ENCODE results near the gene SPIRE2. TPM values are rescaled to one million over a fixed set of nuclear protein-coding genes. Genes with fewer than 3 reads are reported as not detected.

Gene SPIRE2, protein sequence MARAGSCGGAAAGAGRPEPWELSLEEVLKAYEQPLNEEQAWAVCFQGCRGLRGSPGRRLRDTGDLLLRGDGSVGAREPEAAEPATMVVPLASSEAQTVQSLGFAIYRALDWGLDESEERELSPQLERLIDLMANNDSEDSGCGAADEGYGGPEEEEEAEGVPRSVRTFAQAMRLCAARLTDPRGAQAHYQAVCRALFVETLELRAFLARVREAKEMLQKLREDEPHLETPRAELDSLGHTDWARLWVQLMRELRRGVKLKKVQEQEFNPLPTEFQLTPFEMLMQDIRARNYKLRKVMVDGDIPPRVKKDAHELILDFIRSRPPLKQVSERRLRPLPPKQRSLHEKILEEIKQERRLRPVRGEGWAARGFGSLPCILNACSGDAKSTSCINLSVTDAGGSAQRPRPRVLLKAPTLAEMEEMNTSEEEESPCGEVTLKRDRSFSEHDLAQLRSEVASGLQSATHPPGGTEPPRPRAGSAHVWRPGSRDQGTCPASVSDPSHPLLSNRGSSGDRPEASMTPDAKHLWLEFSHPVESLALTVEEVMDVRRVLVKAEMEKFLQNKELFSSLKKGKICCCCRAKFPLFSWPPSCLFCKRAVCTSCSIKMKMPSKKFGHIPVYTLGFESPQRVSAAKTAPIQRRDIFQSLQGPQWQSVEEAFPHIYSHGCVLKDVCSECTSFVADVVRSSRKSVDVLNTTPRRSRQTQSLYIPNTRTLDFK
- total RNA-seq = 0.78 and 1.3 TPM in 2 replicates

DNA sequence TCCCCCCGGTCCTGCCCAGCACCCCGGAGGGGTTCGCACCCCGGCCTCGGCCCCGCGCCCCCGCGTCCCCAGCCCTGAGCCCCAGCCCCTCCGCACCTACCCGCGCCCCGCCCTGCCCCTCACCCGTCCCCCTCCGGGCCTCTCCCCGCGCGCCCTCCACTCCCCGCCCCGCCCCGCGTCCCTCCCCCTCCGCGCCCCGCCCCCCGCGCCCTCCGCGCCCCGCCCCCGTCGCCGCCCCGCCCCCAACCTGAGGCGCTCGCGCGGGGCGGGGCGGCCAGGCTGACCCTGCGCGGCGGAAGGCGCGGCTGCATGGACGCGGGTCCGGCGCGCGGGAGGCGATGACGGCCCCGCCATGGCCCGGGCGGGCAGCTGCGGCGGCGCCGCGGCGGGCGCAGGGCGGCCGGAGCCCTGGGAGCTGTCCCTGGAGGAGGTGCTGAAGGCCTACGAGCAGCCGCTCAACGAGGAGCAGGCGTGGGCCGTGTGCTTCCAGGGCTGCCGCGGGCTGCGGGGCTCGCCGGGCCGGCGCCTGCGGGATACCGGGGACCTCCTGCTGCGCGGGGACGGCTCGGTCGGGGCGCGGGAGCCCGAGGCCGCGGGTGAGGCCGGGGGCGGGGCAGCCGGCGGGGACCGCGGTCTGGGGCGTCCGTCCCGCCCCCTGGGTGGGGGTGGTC lies at the start of gene SPIRE2:
Gene SPIRE2, plus strand, starts transcription at position 277 of the 671 bp plus-strand sequence. Its CDS starts 76 bp downstream, at position 353.

DNA sequence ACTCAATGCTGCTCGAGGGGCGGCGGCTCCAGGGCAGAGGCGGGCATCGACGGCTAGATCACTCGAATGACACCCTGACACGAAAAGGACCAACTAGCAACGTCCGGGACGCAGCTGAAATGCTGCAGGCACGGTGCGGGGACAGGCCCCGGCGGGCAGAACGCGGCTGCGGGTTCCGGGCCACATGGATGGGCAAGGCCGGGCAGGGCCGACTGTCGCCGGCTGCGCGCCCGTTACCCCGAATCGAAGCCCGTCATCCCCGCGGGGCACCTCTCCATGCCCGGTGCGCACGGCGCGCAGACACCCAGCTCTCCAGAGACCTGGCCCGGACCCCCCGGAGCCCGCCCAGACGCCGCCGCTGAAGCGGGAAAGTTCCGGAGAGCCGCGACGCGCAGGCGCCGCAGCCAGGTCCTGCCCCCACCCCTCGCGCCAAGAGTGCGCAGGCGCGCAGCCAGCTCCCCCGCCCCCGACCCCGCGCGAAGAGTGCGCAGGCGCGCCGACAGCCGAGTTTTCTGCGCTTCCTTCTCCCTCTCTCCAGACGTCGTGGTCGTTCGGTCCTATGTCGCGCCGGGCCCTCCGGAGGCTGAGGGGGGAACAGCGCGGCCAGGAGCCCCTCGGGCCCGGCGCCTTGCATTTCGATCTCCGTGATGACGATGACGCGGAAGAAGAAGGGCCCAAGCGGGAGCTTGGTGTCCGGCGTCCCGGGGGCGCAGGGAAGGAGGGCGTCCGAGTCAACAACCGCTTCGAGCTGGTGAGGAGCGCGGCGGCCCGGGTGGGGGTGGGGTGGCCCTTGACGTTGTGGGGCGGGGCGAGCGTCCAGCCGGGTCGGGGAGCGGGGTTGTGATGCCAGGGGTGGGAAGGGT lies 45.1 kb downstream of the SPIRE2 start, which contains the start of gene TCF25:
Gene TCF25, plus strand, starts transcription at position 484 of the 863 bp plus-strand sequence. Its CDS starts 76 bp downstream, at position 560.

DNA sequence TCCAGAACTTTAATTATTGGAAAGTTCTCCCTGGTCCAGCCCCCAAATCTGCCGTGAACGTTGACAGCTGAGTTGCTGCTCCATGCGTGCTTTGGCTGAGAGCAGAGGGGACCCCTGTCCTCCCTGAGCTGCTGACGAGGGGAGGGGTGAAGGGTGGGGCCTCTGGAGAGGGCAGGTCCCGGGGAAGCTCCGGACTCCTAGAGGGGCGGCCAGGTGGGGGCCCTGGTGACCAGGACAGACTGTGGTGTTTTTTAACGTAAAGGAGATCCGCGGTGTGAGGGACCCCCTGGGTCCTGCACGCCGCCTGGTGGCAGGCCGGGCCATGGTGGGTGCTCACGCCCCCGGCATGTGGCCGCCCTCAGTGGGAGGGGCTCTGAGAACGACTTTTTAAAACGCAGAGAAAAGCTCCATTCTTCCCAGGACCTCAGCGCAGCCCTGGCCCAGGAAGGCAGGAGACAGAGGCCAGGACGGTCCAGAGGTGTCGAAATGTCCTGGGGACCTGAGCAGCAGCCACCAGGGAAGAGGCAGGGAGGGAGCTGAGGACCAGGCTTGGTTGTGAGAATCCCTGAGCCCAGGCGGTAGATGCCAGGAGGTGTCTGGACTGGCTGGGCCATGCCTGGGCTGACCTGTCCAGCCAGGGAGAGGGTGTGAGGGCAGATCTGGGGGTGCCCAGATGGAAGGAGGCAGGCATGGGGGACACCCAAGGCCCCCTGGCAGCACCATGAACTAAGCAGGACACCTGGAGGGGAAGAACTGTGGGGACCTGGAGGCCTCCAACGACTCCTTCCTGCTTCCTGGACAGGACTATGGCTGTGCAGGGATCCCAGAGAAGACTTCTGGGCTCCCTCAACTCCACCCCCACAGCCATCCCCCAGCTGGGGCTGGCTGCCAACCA lies 90.4 kb downstream of the SPIRE2 start, which contains the start of gene MC1R:
Gene MC1R, plus strand, starts transcription at position 410 of the 895 bp plus-strand sequence. Its CDS starts 397 bp downstream, at position 807.

Other genes with a start within 250 kb of the SPIRE2 start
- gene DPEP1, start 214.8 kb upstream of the SPIRE2 start, total RNA-seq = 0.26 and 6.7 TPM in 2 replicates
- 95.1 and 158 TPM in 2 replicates for gene CHMP1A, start 170.8 kb upstream of the SPIRE2 start, total RNA-seq
- gene SPATA33, start 170.6 kb upstream of the SPIRE2 start, total RNA-seq = 2.3 and 3.7 TPM in 2 replicates
- gene CDK10, start 141.8 kb upstream of the SPIRE2 start, total RNA-seq = 32.7 and 46.1 TPM in 2 replicates
- gene SPATA2L, start 126.8 kb upstream of the SPIRE2 start, total RNA-seq = 10.4 and 20.0 TPM in 2 replicates
- 8.7 and 11.3 TPM in 2 replicates for gene VPS9D1, start 107.6 kb upstream of the SPIRE2 start, total RNA-seq
- gene ZNF276, start 106.9 kb upstream of the SPIRE2 start, total RNA-seq = 5.7 and 27.6 TPM in 2 replicates
- 11.3 and 11.6 TPM in 2 replicates for gene FANCA, start 11.8 kb upstream of the SPIRE2 start, total RNA-seq
- 146 and 211 TPM in 2 replicates for gene TCF25, start 45.1 kb downstream of the SPIRE2 start, total RNA-seq
- gene MC1R, start 90.4 kb downstream of the SPIRE2 start, total RNA-seq = 4.9 and 6.6 TPM in 2 replicates
- 83.7 and 231 TPM in 2 replicates for gene TUBB3, start 94.9 kb downstream of the SPIRE2 start, total RNA-seq
- gene DEF8, start 120.3 kb downstream of the SPIRE2 start, total RNA-seq = 104 and 110 TPM in 2 replicates
- gene DBNDD1, start 191.0 kb downstream of the SPIRE2 start, total RNA-seq = 0.72 and 8.0 TPM in 2 replicates
- gene PRDM7, start 248.9 kb downstream of the SPIRE2 start, total RNA-seq = 0.16 TPM in 1 of 2 replicates, not detected in the other